Activated T-helper 1 cell treated with anti-CD3 and anti-CD28 coated beads, Interleukin-12 subunit alpha, Interleukin-12 subunit beta, Interleukin-2, Interleukin-4 antibody, amounts not matched to agents 30 ng/mL and 10 ng/mL and 1 ng/mL, durations not matched to agents 14 hours and 24 hours and 36 hours (primary cell): Measurements from ENCODE around the gene CCNB2. TPM values are rescaled to one million over a fixed set of nuclear protein-coding genes. Genes with fewer than 3 reads are reported as not detected.
"Not testable (repeated sequence)": the region's sequence is repeated elsewhere in the genome, so short reads cannot be mapped to it uniquely, and the experiment has no call there.

Experiments used
- DNase-seq: peaks from one replicate; pipeline ENCODE4 v3.0.0; 2021; ENCODE audit warnings: low spot score
- H3K27ac Mint-ChIP-seq: one replicate; pipeline ENCODE4 v1.8.0; 2021; ENCODE audit warnings: mild to moderate bottlenecking, mixed read lengths
- H3K27me3 Mint-ChIP-seq: one replicate; pipeline ENCODE4 v1.8.0; 2022; ENCODE audit warnings: mild to moderate bottlenecking, moderate library complexity, mixed read lengths; ENCODE audit not compliant: insufficient read depth
- H3K36me3 Mint-ChIP-seq: one replicate; pipeline ENCODE4 v1.8.0; 2021; ENCODE audit warnings: low read depth, mixed read lengths
- H3K4me1 Mint-ChIP-seq: one replicate; pipeline ENCODE4 v1.8.0; 2021; ENCODE audit warnings: low read depth, mixed read lengths
- H3K4me3 Mint-ChIP-seq: one replicate; pipeline ENCODE4 v1.8.0; 2021; ENCODE audit warnings: mild to moderate bottlenecking, moderate library complexity, mixed read lengths
- H3K9me3 Mint-ChIP-seq: one replicate; pipeline ENCODE4 v1.8.0; 2021; ENCODE audit warnings: mixed read lengths
- intact Hi-C: fragments of 100-400 bp; cut with micrococcal nuclease; formaldehyde crosslinking; loops from one replicate; pipeline ENCODE4 v1.15.1; 2024
- total RNA-seq: library from RNA; stranded (reverse); gene quantifications from 2 replicates; pipeline ENCODE4 v1.2.3, GENCODE V29; 2022

Gene CCNB2
- total RNA-seq, 1 donor from 2014 or later: 36.6 TPM

GRCh38 chr15:59115047-59115446, 10.1 kb downstream of the CCNB2 start:
- intact Hi-C loops: no loop called here
- H3K36me3 Mint-ChIP-seq: peaks cover 50% of the 10 kb centered on the region
- no peak for DNase-seq
- H3K4me3 Mint-ChIP-seq: no peak overlapping the region
- no peaks in the 10 kb centered on the region for H3K9me3 Mint-ChIP-seq
- no peaks in the 10 kb centered on the region for H3K27me3 Mint-ChIP-seq
- no peak overlapping the region for H3K27ac Mint-ChIP-seq
- H3K4me1 Mint-ChIP-seq: peaks cover 20% of the 10 kb centered on the region

GRCh38 chr15:59116141-59116540, 11.2 kb downstream of the CCNB2 start:
- no peak overlapping the region for H3K4me3 Mint-ChIP-seq
- no peak for DNase-seq
- peaks cover 10% of the 10 kb centered on the region for H3K4me1 Mint-ChIP-seq
- no peak overlapping the region for H3K27ac Mint-ChIP-seq
- no peaks in the 10 kb centered on the region for H3K27me3 Mint-ChIP-seq
- H3K36me3 Mint-ChIP-seq: peaks cover 48% of the 10 kb centered on the region
- intact Hi-C loops: no loop called here
- no peaks in the 10 kb centered on the region for H3K9me3 Mint-ChIP-seq

GRCh38 chr15:59116771-59117170, 11.8 kb downstream of the CCNB2 start:
- H3K4me3 Mint-ChIP-seq: no peak overlapping the region
- H3K36me3 Mint-ChIP-seq: peaks cover 51% of the 10 kb centered on the region
- H3K9me3 Mint-ChIP-seq: no peaks in the 10 kb centered on the region
- DNase-seq: no peak
- H3K4me1 Mint-ChIP-seq: peaks cover 5% of the 10 kb centered on the region
- no peaks in the 10 kb centered on the region for H3K27me3 Mint-ChIP-seq
- intact Hi-C loops: no loop called here
- H3K27ac Mint-ChIP-seq: no peak overlapping the region

- Mint-ChIP-seq H3K4me3 (no peak overlapping the region), H3K36me3 (peaks cover 58% of the 10 kb centered on the region), H3K4me1 (no peaks in the 10 kb centered on the region), H3K9me3 (no peaks in the 10 kb centered on the region), H3K27ac (no peak overlapping the region), H3K27me3 (no peaks in the 10 kb centered on the region)
- DNase-seq: no peak
- intact Hi-C loops: no loop called here
Measured at GRCh38 chr15:59119625-59120024, 14.7 kb downstream of the CCNB2 start.

GRCh38 chr15:59120937-59121336, 16.0 kb downstream of the CCNB2 start:
- no peak for DNase-seq
- intact Hi-C loops: no loop called here
- Mint-ChIP-seq H3K4me1 (no peaks in the 10 kb centered on the region), H3K27ac (no peak overlapping the region), H3K4me3 (no peak overlapping the region), H3K36me3 (peaks cover 61% of the 10 kb centered on the region), H3K27me3 (no peaks in the 10 kb centered on the region), H3K9me3 (no peaks in the 10 kb centered on the region)

- intact Hi-C loops: no loop called here
- DNase-seq: no peak
- Mint-ChIP-seq H3K4me1 (peaks cover 6% of the 10 kb centered on the region), H3K27me3 (no peaks in the 10 kb centered on the region), H3K27ac (no peak overlapping the region), H3K36me3 (peaks cover 73% of the 10 kb centered on the region), H3K9me3 (peaks cover 10% of the 10 kb centered on the region), H3K4me3 (no peak overlapping the region)
Measured at GRCh38 chr15:59124261-59124660, 19.3 kb downstream of the CCNB2 start.

- H3K27ac Mint-ChIP-seq, H3K4me3 Mint-ChIP-seq, H3K27me3 Mint-ChIP-seq, H3K4me1 Mint-ChIP-seq, intact Hi-C loops, DNase-seq: not testable (repeated sequence)
- peaks cover 21% of the 10 kb centered on the region for H3K9me3 Mint-ChIP-seq
- peaks cover 79% of the 10 kb centered on the region for H3K36me3 Mint-ChIP-seq
Measured at GRCh38 chr15:59125683-59126082, 20.7 kb downstream of the CCNB2 start.

GRCh38 chr15:59127255-59127654, 22.3 kb downstream of the CCNB2 start:
- intact Hi-C loops, H3K27me3 Mint-ChIP-seq, H3K4me3 Mint-ChIP-seq, H3K4me1 Mint-ChIP-seq, DNase-seq, H3K27ac Mint-ChIP-seq: not testable (repeated sequence)
- Mint-ChIP-seq H3K36me3 (peaks cover 83% of the 10 kb centered on the region), H3K9me3 (peaks cover 21% of the 10 kb centered on the region)

- no peak overlapping the region for H3K27ac Mint-ChIP-seq
- no peaks in the 10 kb centered on the region for H3K27me3 Mint-ChIP-seq
- intact Hi-C loops: no loop called here
- H3K4me1 Mint-ChIP-seq: peaks cover 6% of the 10 kb centered on the region
- DNase-seq: no peak
- H3K9me3 Mint-ChIP-seq: peaks cover 21% of the 10 kb centered on the region
- peaks cover 69% of the 10 kb centered on the region for H3K36me3 Mint-ChIP-seq
- no peak overlapping the region for H3K4me3 Mint-ChIP-seq
Measured at GRCh38 chr15:59131456-59131855, 26.5 kb downstream of the CCNB2 start.

GRCh38 chr15:59131969-59132562, 27.1 kb downstream of the CCNB2 start:
- Mint-ChIP-seq H3K27ac (no peak overlapping the region), H3K4me1 (peaks cover 6% of the 10 kb centered on the region), H3K36me3 (peaks cover 63% of the 10 kb centered on the region), H3K27me3 (no peaks in the 10 kb centered on the region), H3K9me3 (peaks cover 21% of the 10 kb centered on the region), H3K4me3 (no peak overlapping the region)
- intact Hi-C loops: no loop called here
- DNase-seq: no peak

- peaks cover 20% of the 10 kb centered on the region for H3K4me1 Mint-ChIP-seq
- intact Hi-C loops: no loop called here
- H3K27me3 Mint-ChIP-seq: no peaks in the 10 kb centered on the region
- H3K27ac Mint-ChIP-seq: no peak overlapping the region
- no peak overlapping the region for H3K4me3 Mint-ChIP-seq
- peaks cover 13% of the 10 kb centered on the region for H3K9me3 Mint-ChIP-seq
- DNase-seq: no peak
- H3K36me3 Mint-ChIP-seq: peaks cover 59% of the 10 kb centered on the region
Measured at GRCh38 chr15:59133929-59134427, 29.0 kb downstream of the CCNB2 start.

- H3K27ac Mint-ChIP-seq: peak overlapping the region; percentile 88
- intact Hi-C loops: loop anchor here (2.0 kb wide), 1 partner anchor 33 kb away; the partner anchor contains the start of gene CCNB2
- H3K36me3 Mint-ChIP-seq: peaks cover 49% of the 10 kb centered on the region
- peaks cover 44% of the 10 kb centered on the region for H3K4me1 Mint-ChIP-seq
- peak overlapping the region; percentile 45 for H3K4me3 Mint-ChIP-seq
- H3K9me3 Mint-ChIP-seq: no peaks in the 10 kb centered on the region
- no peak for DNase-seq
- H3K27me3 Mint-ChIP-seq: no peaks in the 10 kb centered on the region
Measured at GRCh38 chr15:59137566-59137965, 32.6 kb downstream of the CCNB2 start.

- peak overlapping the region; percentile 88 for H3K27ac Mint-ChIP-seq
Measured at GRCh38 chr15:59138243-59138642, 33.3 kb downstream of the CCNB2 start.

More at GRCh38 chr15:59138243-59138642, 33.3 kb downstream of the CCNB2 start:
- DNase-seq: peak; percentile 37
- Mint-ChIP-seq H3K4me1 (peaks cover 48% of the 10 kb centered on the region), H3K36me3 (peaks cover 50% of the 10 kb centered on the region), H3K4me3 (no peak overlapping the region), H3K9me3 (no peaks in the 10 kb centered on the region), H3K27me3 (no peaks in the 10 kb centered on the region)
- intact Hi-C loops: loop anchor here (1.0 kb wide), 1 partner anchor 158 kb away; no protein-coding TSS in a partner anchor
